Hepatocyte (in vitro differentiated cells): Measurements from ENCODE around the gene OR52I1. TPM values are rescaled to one million over a fixed set of nuclear protein-coding genes. Genes with fewer than 3 reads are reported as not detected.

Experiments used
- DNase-seq: peaks from one replicate; pipeline ENCODE4 v3.0.0-alpha.2; 2016; ENCODE audit warnings: low spot score
- H2AFZ ChIP-seq: fragments of 200-600 bp; sonication (generic); 2 replicates; pipeline ENCODE4 v1.6.0; 2016; ENCODE audit warnings: antibody characterized with exemption, mild to moderate bottlenecking
- H3K27ac ChIP-seq: fragments of 200-600 bp; sonication (generic); 2 replicates; pipeline ENCODE4 v1.5.1; 2016; ENCODE audit warnings: mild to moderate bottlenecking
- H3K27me3 ChIP-seq: fragments of 200-600 bp; sonication (generic); 2 replicates; pipeline ENCODE4 v1.6.1; 2016
- H3K36me3 ChIP-seq: fragments of 200-600 bp; sonication (generic); replicated peaks from 2 replicates; pipeline ENCODE4 v1.5.1; 2016; ENCODE audit warnings: low read depth; ENCODE audit not compliant: insufficient read depth
- H3K4me1 ChIP-seq: fragments of 200-600 bp; sonication (generic); 2 replicates; pipeline ENCODE4 v1.5.1; 2016; ENCODE audit warnings: mild to moderate bottlenecking, moderate library complexity; ENCODE audit not compliant: insufficient read depth
- H3K4me2 ChIP-seq: fragments of 200-600 bp; sonication (generic); 2 replicates; pipeline ENCODE4 v1.6.0; 2016
- H3K4me3 ChIP-seq: fragments of 200-600 bp; sonication (generic); 2 replicates; pipeline ENCODE4 v1.5.1; 2016; ENCODE audit warnings: mild to moderate bottlenecking
- H3K79me2 ChIP-seq: fragments of 200-600 bp; sonication (generic); 2 replicates; pipeline ENCODE4 v1.6.0; 2017; ENCODE audit warnings: mild to moderate bottlenecking
- H3K9me2 ChIP-seq: fragments of 200-600 bp; sonication (generic); replicated peaks from 2 replicates; pipeline ENCODE4 v1.6.0; 2017; ENCODE audit warnings: mild to moderate bottlenecking; ENCODE audit not compliant: insufficient read depth
- H3K9me3 ChIP-seq: fragments of 200-600 bp; sonication (generic); 2 replicates; pipeline ENCODE4 v1.5.1; 2016; ENCODE audit warnings: low read depth, mild to moderate bottlenecking
- H4K20me1 ChIP-seq: fragments of 200-600 bp; sonication (generic); 2 replicates; pipeline ENCODE4 v1.6.0; 2016; ENCODE audit warnings: mild to moderate bottlenecking; ENCODE audit not compliant: insufficient read depth, poor library complexity, severe bottlenecking
- EZH2 ChIP-seq: fragments of 200-600 bp; sonication (generic); IDR thresholded peaks from 2 replicates; pipeline ENCODE4 v1.6.1; 2016; ENCODE audit warnings: antibody characterized with exemption, mild to moderate bottlenecking, borderline replicate concordance
- EZH2phosphoT487 ChIP-seq: fragments of 200-600 bp; sonication (generic); IDR thresholded peaks from one replicate; pipeline ENCODE4 v1.6.1; 2018; ENCODE audit warnings: antibody characterized with exemption, mild to moderate bottlenecking, low read depth, moderate library complexity; ENCODE audit not compliant: unreplicated experiment, severe bottlenecking
- WGBS: methylation state at CpG from one replicate; pipeline ENCODE4 v1.1.6; 2016; ENCODE audit warnings: low lambda C conversion rate; ENCODE audit errors: missing lambda C conversion rate; 5-methylcytosine and 5-hydroxymethylcytosine counted together
- polyA plus RNA-seq: library from polyadenylated mRNA; unstranded; fragments of >200 nt; fragmentation: Nextera tagmentation; extraction: Ambion mirVana; gene quantifications from 2 replicates; pipeline ENCODE4 v1.2.1, GENCODE V29; 2016
- total RNA-seq: library from RNA; depleted of rRNA; stranded (reverse); fragments of >200 nt; gene quantifications from 2 replicates; pipeline ENCODE4 v1.2.3, GENCODE V29; 2014
- TF ChIP-seq, protein P1 (sequence below): fragments of 200-600 bp; sonication (generic); IDR thresholded peaks from 2 replicates; pipeline ENCODE4 v1.5.1; 2016; ENCODE audit warnings: antibody characterized with exemption, mild to moderate bottlenecking; ENCODE audit not compliant: poor library complexity

OR52I1 gene
- total and polyA plus RNA-seq, 2 experiments from 2014 or later: not detected

DNA sequence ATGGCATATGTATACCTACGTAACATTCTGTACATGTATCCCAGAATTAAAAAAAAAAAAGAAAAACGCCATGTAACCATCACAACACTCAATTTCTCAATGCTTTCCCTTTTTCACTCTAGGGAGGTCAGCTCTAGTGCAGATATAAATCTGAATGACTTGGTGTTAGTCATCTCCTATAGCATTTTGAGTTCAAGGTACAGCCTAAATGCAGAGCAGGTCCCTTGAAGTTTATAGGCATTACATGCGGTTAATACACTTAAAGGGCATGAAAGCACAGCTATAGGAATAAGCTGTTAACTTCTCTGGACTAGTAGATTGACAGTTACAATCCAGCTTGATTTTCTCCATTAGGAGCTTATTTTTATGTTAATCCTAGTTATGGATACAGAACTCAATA lies 28.5 kb upstream of the OR52I1 start:
- Histone ChIP-seq H3K9me2 (no peaks in the 10 kb centered on the region), H3K4me3 (no peak overlapping the region), H3K27me3 (no peaks in the 10 kb centered on the region), H2AFZ (no peak overlapping the region), H3K4me1 (peaks cover under 1% of the 10 kb centered on the region), H3K9me3 (no peaks in the 10 kb centered on the region), H4K20me1 (no peaks in the 10 kb centered on the region), H3K79me2 (no peaks in the 10 kb centered on the region), H3K27ac (no peak overlapping the region), H3K4me2 (no peak overlapping the region), H3K36me3 (no peaks in the 10 kb centered on the region)
- DNase-seq: no peak
- TF ChIP-seq EZH2phosphoT487: no peak
- no peak for TF ChIP-seq EZH2
- TF ChIP-seq, protein P1, sequence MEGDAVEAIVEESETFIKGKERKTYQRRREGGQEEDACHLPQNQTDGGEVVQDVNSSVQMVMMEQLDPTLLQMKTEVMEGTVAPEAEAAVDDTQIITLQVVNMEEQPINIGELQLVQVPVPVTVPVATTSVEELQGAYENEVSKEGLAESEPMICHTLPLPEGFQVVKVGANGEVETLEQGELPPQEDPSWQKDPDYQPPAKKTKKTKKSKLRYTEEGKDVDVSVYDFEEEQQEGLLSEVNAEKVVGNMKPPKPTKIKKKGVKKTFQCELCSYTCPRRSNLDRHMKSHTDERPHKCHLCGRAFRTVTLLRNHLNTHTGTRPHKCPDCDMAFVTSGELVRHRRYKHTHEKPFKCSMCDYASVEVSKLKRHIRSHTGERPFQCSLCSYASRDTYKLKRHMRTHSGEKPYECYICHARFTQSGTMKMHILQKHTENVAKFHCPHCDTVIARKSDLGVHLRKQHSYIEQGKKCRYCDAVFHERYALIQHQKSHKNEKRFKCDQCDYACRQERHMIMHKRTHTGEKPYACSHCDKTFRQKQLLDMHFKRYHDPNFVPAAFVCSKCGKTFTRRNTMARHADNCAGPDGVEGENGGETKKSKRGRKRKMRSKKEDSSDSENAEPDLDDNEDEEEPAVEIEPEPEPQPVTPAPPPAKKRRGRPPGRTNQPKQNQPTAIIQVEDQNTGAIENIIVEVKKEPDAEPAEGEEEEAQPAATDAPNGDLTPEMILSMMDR: no peak
- 80% methylated on average over 3 of the region's 3 CpGs for WGBS

- Histone ChIP-seq H3K79me2 (no peaks in the 10 kb centered on the region), H2AFZ (no peak overlapping the region), H3K36me3 (no peaks in the 10 kb centered on the region), H3K27ac (no peak overlapping the region), H3K4me3 (no peak overlapping the region), H3K9me3 (no peaks in the 10 kb centered on the region), H4K20me1 (no peaks in the 10 kb centered on the region), H3K27me3 (no peaks in the 10 kb centered on the region), H3K9me2 (no peaks in the 10 kb centered on the region), H3K4me2 (no peak overlapping the region), H3K4me1 (no peaks in the 10 kb centered on the region)
- WGBS: 92% methylated on average over 18 of the region's 18 CpGs
- DNase-seq: no peak
- no peak for TF ChIP-seq EZH2
- no peak for TF ChIP-seq EZH2phosphoT487
Observed at GRCh38 chr11:4569075-4569474, 24.8 kb upstream of the OR52I1 start.

DNA sequence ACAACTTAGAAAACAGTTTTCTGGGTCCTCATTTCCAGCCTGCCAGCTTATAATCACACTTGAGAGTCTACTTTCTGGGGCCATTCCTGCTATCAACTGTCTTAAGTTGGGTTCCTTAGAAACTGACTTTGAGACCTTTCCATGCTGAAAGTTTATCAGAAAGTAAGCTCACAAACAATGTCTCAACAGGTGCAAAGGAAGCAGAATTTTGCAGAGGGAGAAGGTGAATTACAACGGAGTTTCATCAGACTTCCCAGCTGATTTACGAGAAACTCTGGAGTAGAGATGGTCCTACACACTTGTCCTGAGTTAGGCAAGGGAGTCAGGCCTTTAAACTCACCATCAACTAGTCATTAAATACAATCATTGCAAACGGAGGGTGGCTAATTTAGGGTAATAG lies 17.0 kb upstream of the OR52I1 start:
- Histone ChIP-seq H3K36me3 (no peaks in the 10 kb centered on the region), H3K4me3 (no peak overlapping the region), H3K27ac (no peak overlapping the region), H3K27me3 (no peaks in the 10 kb centered on the region), H3K4me2 (no peak overlapping the region), H2AFZ (no peak overlapping the region), H3K9me3 (no peaks in the 10 kb centered on the region), H3K79me2 (no peaks in the 10 kb centered on the region), H3K9me2 (no peaks in the 10 kb centered on the region), H4K20me1 (no peaks in the 10 kb centered on the region), H3K4me1 (no peaks in the 10 kb centered on the region)
- TF ChIP-seq, protein P1: no peak
- TF ChIP-seq EZH2phosphoT487 (no peak), EZH2 (no peak)
- DNase-seq: no peak
- WGBS: 68% methylated on average over 3 of the region's 3 CpGs

DNA sequence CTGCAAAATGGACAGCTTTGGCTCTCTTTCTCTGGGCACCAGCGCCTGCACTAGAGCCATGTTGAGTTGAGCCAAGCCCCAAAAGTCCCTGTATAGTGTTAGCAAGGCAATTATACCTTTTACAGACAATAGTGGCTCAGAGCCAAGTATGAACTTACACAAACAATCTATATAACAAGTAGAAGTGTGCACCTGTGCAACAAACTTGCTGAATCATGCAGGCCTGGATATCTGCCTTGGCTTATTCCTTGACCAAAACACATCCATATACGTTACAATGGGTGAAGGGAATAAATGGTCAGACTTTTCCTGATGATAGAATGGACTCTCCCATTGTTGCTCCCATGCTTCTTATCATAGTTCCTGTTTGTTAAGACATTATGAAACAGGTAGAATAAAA lies 16.1 kb upstream of the OR52I1 start:
- Histone ChIP-seq H3K79me2 (no peaks in the 10 kb centered on the region), H3K9me3 (no peaks in the 10 kb centered on the region), H3K9me2 (no peaks in the 10 kb centered on the region), H3K27ac (no peak overlapping the region), H3K4me2 (no peak overlapping the region), H3K4me1 (no peaks in the 10 kb centered on the region), H3K27me3 (no peaks in the 10 kb centered on the region), H2AFZ (no peak overlapping the region), H4K20me1 (no peaks in the 10 kb centered on the region), H3K36me3 (no peaks in the 10 kb centered on the region), H3K4me3 (no peak overlapping the region)
- no peak for DNase-seq
- WGBS: 85% methylated on average over 2 of the region's 2 CpGs
- no peak for TF ChIP-seq EZH2phosphoT487
